Activated CD8-positive, alpha-beta memory T cell treated with anti-CD3 and anti-CD28 coated beads, Interleukin-2, amount 10 ng/mL, durations not matched to agents 7 days and 5 days (primary cell): ENCODE data around the gene NUP85. TPM values are rescaled to one million over a fixed set of nuclear protein-coding genes. Genes with fewer than 3 reads are reported as not detected.
"Not testable (repeated sequence)": the region's sequence is repeated elsewhere in the genome, so short reads cannot be mapped to it uniquely, and the experiment has no call there.

Source experiments
- ATAC-seq: fragments of 150-1000 bp; cut with Tn5 transposase; one replicate; pipeline ENCODE4 v1.10.0; 2021; ENCODE audit warnings: moderate library complexity
- CTCF ChIA-PET: fragments of 350-600 bp; sonication (Branson Sonifier 250); formaldehyde crosslinking; loops from one replicate; lab custom pipeline; 2021; ENCODE audit warnings: antibody characterized with exemption; lab: Charles Lee
- DNase-seq: peaks from one replicate; pipeline ENCODE4 v3.0.0-alpha.2; 2020
- H3K27ac Mint-ChIP-seq: one replicate; pipeline ENCODE4 v1.8.0; 2021; ENCODE audit warnings: mild to moderate bottlenecking, mixed read lengths
- H3K27me3 Mint-ChIP-seq: one replicate; pipeline ENCODE4 v1.8.0; 2021; ENCODE audit warnings: mixed read lengths
- H3K36me3 Mint-ChIP-seq: one replicate; pipeline ENCODE4 v1.8.0; 2021; ENCODE audit warnings: mild to moderate bottlenecking, mixed read lengths
- H3K4me1 Mint-ChIP-seq: one replicate; pipeline ENCODE4 v1.8.0; 2021; ENCODE audit warnings: mixed read lengths
- H3K4me3 Mint-ChIP-seq: one replicate; pipeline ENCODE4 v1.8.0; 2021; ENCODE audit warnings: mild to moderate bottlenecking, moderate library complexity, mixed read lengths
- H3K9me3 Mint-ChIP-seq: one replicate; pipeline ENCODE4 v1.8.0; 2022; ENCODE audit warnings: low read depth, mixed read lengths
- total RNA-seq, 2 experiments: library from RNA; stranded (reverse); gene quantifications; one replicate each; pipeline ENCODE4 v1.2.3, GENCODE V29; 2021

Gene NUP85
- total RNA-seq, 2 experiments from 2014 or later = 164 to 176 TPM

DNA sequence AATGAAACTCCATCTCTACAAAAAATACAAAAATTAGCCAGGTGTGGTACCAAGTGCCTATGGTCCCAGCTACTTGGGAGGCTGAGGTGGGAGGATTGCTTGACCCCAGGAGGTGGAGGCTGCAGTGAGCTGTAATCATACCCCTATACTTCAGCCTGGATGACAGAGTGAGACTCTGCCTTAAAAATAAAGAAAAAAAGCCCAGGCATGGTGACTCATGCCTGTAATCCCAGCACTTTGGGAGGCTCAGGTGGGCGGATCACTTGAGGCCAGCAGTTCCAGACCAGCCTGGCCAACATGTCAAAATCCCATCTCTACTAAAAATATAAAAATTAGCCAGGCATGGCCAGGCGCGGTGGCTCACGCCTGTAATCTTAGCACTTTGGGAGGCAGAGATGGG is 74.7 kb downstream of the NUP85 start:
- CTCF ChIA-PET = interaction anchor here (2.2 to 3.2 kb wide), 2 partner anchors 9 to 42 kb away, joined by 9 to 13 read pairs; partner anchors contain the start of gene MIF4GD
- not testable (repeated sequence) for H3K27ac Mint-ChIP-seq, ATAC-seq, H3K27me3 Mint-ChIP-seq, H3K4me1 Mint-ChIP-seq, DNase-seq, H3K4me3 Mint-ChIP-seq, H3K9me3 Mint-ChIP-seq
- H3K36me3 Mint-ChIP-seq = peaks cover 25% of the 10 kb centered on the region

DNA sequence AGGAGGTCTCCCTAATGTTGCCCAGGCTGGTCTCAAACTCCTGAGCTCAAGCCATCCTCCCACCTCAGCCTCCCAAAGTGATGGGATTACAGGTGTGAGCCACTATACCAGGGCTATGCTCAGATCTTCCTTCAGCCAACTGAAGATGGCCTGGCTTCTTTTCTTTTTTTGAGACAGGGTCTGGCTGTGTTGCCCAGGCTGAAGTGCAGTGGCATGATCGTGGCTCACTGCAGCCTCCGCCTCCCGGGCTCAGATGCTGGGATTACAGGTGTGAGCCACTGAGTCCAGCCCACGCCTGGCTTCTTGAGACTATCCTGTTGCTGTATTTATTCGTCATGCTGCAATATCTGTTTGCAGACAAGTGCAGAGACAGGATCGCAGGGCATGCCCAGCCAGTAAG is 79.6 kb downstream of the NUP85 start:
- H3K4me3 Mint-ChIP-seq = no peak overlapping the region
- no peaks in the 10 kb centered on the region for H3K9me3 Mint-ChIP-seq
- no peaks in the 10 kb centered on the region for H3K27me3 Mint-ChIP-seq
- H3K4me1 Mint-ChIP-seq = peaks cover 16% of the 10 kb centered on the region
- no peak overlapping the region for H3K27ac Mint-ChIP-seq
- CTCF ChIA-PET = interaction anchor here (0.7 to 1.1 kb wide), 5 partner anchors 14 to 97 kb away, joined by 3 to 4 read pairs (median 3); partner anchors contain the start of gene MIF4GD
- DNase-seq (no peak), ATAC-seq (no peak)
- H3K36me3 Mint-ChIP-seq = peaks cover 28% of the 10 kb centered on the region

Other genes with a start within 250 kb of the NUP85 start
- gene HID1, start 232.9 kb upstream of the NUP85 start, total RNA-seq = not detected
- gene CDR2L, start 218.0 kb upstream of the NUP85 start, total RNA-seq = under 1 TPM; 0.32 to 0.47 TPM
- 10 to 100 TPM; 45.9 to 53.1 TPM for gene MRPL58, start 193.0 kb upstream of the NUP85 start, total RNA-seq
- 100 to 1,000 TPM; 188 to 210 TPM for gene ATP5PD, start 158.7 kb upstream of the NUP85 start, total RNA-seq
- gene KCTD2, start 158.5 kb upstream of the NUP85 start, total RNA-seq = 10 to 100 TPM; 16.8 to 19.1 TPM
- gene SLC16A5, start 117.7 kb upstream of the NUP85 start, total RNA-seq = 1 to 10 TPM; 2.3 to 3.2 TPM
- gene ARMC7, start 95.7 kb upstream of the NUP85 start, total RNA-seq = 10 to 100 TPM; 13.5 to 14.5 TPM
- 10 to 100 TPM; 65.2 to 73.1 TPM for gene NT5C, start 73.9 kb upstream of the NUP85 start, total RNA-seq
- 100 to 1,000 TPM; 277 to 301 TPM for gene JPT1, start 51.2 kb upstream of the NUP85 start, total RNA-seq
- 100 to 1,000 TPM; 469 to 639 TPM for gene SUMO2, start 22.7 kb upstream of the NUP85 start, total RNA-seq
- gene GGA3, start 55.9 kb downstream of the NUP85 start, total RNA-seq = 10 to 100 TPM; 84.6 to 90.2 TPM
- gene MRPS7, start 56.2 kb downstream of the NUP85 start, total RNA-seq = 10 to 100 TPM; 49.5 to 56.9 TPM
- 10 to 100 TPM; 56.9 to 58.5 TPM for gene MIF4GD, start 65.6 kb downstream of the NUP85 start, total RNA-seq
- 10 to 100 TPM; 46.3 to 66.4 TPM for gene SLC25A19, start 83.8 kb downstream of the NUP85 start, total RNA-seq
- 100 to 1,000 TPM; 138 to 179 TPM for gene GRB2, start 200.0 kb downstream of the NUP85 start, total RNA-seq